ENCODE measurements around the gene ADGRB2. TPM values are rescaled to one million over a fixed set of nuclear protein-coding genes. Genes with fewer than 3 reads are reported as not detected.

The ADGRB2 gene
- total RNA-seq, 4 donors from 2014 or later, result 3.3 to 39.1 (median 17.2) TPM

DNA sequence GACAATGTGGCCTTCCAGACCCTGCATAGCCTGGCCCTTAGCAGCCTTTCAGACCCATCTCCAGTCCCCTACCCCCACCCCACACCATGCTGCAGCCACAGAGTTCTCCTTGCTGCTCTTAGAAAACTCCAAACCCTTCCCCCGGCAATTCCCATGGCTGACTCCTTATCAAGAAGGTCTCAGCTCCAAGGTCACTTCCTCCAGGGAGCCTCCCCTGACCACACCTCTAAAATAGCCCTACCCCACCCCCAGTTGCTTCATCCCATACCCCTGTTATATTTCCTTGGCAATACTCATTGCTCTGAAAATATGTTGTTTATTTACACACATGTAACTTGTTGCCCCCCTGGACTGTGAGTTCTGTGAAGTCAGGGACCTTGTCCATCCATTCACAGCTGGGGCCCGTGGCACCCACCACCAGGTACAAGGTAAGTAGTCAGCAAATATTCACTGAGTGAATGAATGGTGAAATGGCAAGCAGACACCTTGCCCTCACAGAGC lies 4.3 kb upstream of the ADGRB2 start:
- TF ChIP-seq POLR2A (IDR thresholded peaks at IDR 0.05), result no peak
- TF ChIP-seq, protein P1, sequence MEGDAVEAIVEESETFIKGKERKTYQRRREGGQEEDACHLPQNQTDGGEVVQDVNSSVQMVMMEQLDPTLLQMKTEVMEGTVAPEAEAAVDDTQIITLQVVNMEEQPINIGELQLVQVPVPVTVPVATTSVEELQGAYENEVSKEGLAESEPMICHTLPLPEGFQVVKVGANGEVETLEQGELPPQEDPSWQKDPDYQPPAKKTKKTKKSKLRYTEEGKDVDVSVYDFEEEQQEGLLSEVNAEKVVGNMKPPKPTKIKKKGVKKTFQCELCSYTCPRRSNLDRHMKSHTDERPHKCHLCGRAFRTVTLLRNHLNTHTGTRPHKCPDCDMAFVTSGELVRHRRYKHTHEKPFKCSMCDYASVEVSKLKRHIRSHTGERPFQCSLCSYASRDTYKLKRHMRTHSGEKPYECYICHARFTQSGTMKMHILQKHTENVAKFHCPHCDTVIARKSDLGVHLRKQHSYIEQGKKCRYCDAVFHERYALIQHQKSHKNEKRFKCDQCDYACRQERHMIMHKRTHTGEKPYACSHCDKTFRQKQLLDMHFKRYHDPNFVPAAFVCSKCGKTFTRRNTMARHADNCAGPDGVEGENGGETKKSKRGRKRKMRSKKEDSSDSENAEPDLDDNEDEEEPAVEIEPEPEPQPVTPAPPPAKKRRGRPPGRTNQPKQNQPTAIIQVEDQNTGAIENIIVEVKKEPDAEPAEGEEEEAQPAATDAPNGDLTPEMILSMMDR (IDR thresholded peaks at IDR 0.05), result no peak
- no peaks in the 10 kb centered on the region for H3K9me3 ChIP-seq
- peaks cover 4 to 30% (median 20%) of the 10 kb centered on the region in 4 donors for H3K4me1 ChIP-seq
- H3K4me3 ChIP-seq, result no peak overlapping the region
- H3K27me3 ChIP-seq, result peaks cover 0 to 15% of the 10 kb centered on the region in 2 donors
- no peak overlapping the region for H3K27ac ChIP-seq
- no peaks in the 10 kb centered on the region for H3K36me3 ChIP-seq
- peak in 1 of 3 donors; percentile 60 for DNase-seq

DNA sequence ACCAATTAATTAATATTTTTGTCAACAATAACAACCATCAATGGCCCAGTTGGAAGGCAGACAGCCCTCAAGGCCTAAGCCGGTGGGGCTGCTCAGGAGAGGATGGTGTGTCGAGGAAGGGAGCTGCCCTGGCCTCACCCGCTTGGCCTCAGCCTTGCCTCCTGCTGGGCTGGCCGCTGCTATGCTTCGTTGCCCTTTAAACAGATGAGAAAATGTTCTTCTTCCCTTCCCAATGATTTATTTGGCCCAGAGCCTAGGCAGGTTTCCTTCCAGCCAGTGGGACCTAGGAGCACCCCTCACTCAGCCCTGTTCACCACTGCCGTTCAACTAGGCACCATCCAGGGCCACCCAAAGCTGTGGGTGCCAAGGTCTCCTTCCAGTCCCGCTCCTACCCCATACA lies 3.1 kb upstream of the ADGRB2 start:
- H3K9me3 ChIP-seq, result no peaks in the 10 kb centered on the region
- H3K27ac ChIP-seq, result no peak overlapping the region
- H3K4me3 ChIP-seq, result no peak overlapping the region
- peaks cover 4 to 33% (median 21%) of the 10 kb centered on the region in 4 donors for H3K4me1 ChIP-seq
- H3K27me3 ChIP-seq, result peaks cover 0 to 16% of the 10 kb centered on the region in 2 donors
- TF ChIP-seq POLR2A (IDR thresholded peaks at IDR 0.05), result no peak
- TF ChIP-seq, protein P1 (IDR thresholded peaks at IDR 0.05), result no peak
- H3K36me3 ChIP-seq, result no peaks in the 10 kb centered on the region
- no peak for DNase-seq

DNA sequence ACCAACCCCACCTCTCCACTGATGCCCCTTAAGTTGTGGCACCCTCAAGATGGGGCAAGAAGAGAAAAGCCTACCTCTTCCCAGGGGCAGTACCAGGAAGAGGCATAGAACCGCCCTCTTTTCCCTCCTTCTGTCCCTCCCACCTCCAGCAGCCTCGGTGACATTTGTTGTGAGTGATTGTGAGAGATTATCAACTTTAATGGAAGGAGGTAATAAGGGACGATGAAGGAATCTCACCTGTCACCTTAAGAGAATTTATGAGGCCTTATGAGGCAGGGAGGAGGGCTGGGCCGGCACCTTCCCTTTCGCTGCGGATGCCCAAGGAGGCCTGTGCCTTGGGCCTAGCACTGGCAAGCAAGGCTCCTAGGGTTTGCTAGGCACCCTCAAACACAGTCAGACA lies 1.4 kb upstream of the ADGRB2 start:
- Histone ChIP-seq H3K9me3 (no peaks in the 10 kb centered on the region), H3K27ac (no peak overlapping the region), H3K4me3 (no peak overlapping the region), H3K4me1 (peaks cover 4 to 44% (median 20%) of the 10 kb centered on the region in 4 donors), H3K27me3 (peaks cover 0 to 19% of the 10 kb centered on the region in 2 donors), H3K36me3 (no peaks in the 10 kb centered on the region)
- DNase-seq, result no peak
- TF ChIP-seq, protein P1 (IDR thresholded peaks at IDR 0.05), result no peak

DNA sequence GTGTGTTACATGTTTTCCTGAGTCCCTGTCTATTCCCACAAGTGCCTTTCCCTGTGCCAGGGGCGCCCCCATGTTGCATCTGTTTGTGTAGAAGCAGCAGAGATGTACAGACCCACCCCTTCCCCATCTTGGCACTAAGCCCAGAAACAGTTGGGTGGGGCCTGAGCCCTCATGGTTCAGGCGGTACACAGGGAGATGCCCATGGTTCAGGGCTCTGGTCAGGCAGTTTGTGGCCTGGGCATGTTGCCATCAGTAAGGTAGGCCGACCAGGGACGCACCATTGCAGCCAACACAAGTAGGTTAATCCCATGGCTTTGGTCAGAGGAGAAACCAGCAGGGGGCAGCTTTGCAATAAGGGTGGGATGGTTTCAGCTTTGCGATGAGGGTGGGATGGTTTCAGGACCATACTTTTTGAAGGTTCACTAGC lies 914 bp upstream of the ADGRB2 start:
- no peak overlapping the region for H3K27ac ChIP-seq
- no peaks in the 10 kb centered on the region for H3K36me3 ChIP-seq
- no peak overlapping the region for H3K4me3 ChIP-seq
- H3K4me1 ChIP-seq, result peaks cover 4 to 48% (median 21%) of the 10 kb centered on the region in 4 donors
- no peak for DNase-seq
- H3K9me3 ChIP-seq, result no peaks in the 10 kb centered on the region
- peaks cover 0 to 22% of the 10 kb centered on the region in 2 donors for H3K27me3 ChIP-seq
- TF ChIP-seq, protein P1 (IDR thresholded peaks at IDR 0.05), result peak in 1 of 6 experiments; percentile 7
- TF ChIP-seq POLR2A (IDR thresholded peaks at IDR 0.05), result no peak

DNA sequence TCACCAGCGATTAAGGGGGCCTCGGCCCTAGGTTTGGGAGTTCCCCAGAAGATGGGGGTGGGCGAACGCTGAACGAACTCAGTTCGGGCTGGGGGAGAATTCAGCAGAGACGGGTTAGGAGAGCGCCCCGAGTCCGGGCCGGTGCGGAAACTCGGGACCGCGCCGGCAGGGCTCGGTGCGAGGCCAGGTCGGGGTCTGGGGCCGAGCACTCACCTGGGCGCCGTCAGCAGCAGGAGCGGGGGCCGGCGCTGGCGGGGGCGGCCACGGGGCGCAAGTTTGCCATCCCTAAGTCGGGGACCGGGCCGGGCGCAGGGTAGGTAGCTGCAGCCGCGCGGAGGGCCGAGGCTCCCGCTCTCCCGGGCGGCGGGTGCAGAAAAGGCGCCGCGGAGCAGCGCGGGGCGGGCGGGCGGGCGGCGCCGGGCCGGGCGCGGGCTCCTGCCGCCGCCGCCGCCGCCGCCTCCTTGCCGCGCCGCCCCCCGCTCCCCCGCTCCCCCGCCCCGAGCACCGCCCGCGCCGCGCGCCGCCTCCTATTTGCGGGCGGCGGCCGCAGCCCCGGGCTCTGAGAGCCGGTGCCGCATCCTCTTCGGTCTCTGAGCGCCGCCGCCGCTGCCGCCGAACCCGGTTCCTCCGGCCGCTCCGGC lies 349 bp downstream of the ADGRB2 start:
- H3K4me3 ChIP-seq, result peak overlapping the region; percentile 38 to 57 (median 51)
- H3K27ac ChIP-seq, result peak overlapping the region in 1 of 4 donors; percentile 36
- H3K9me3 ChIP-seq, result no peaks in the 10 kb centered on the region
- H3K27me3 ChIP-seq, result peaks cover 0 to 22% of the 10 kb centered on the region in 2 donors
- no peaks in the 10 kb centered on the region for H3K36me3 ChIP-seq
- peaks cover 8 to 45% (median 21%) of the 10 kb centered on the region in 4 donors for H3K4me1 ChIP-seq
- no peak for DNase-seq
- no peak for TF ChIP-seq POLR2A (IDR thresholded peaks at IDR 0.05)
- TF ChIP-seq, protein P1 (IDR thresholded peaks at IDR 0.05), result no peak
